ENCODE measurements around the gene TCP11X2.
"Not testable (repeated sequence)": the region's sequence is repeated elsewhere in the genome, so short reads cannot be mapped to it uniquely, and the experiment has no call there.

The TCP11X2 gene

DNA sequence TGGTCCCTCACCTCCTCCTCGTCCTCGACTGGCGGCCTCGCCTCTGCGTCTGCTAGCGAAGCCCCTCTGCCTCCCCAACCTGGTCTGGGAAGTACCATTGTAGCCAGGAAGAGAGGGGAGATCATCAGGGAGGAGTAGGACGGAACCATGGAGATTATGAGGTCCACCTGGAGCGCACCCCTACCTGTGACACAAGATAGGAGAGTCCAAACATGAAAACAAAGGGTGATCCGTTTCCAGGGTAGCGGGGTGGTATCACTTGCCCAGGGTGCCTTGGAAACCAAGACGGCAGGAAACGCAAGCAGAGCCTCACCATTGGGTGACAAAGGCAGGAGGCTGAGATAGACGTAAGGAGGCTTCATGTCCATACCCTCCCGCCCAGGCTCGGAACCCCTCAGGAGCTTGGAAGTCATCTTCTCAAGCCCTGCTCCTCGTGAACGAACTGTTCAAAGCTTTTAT is at the start of gene TCP11X2:
Gene TCP11X2, minus strand, starts transcription at position 51 of the 459 bp plus-strand sequence.
- DNase-seq (ENCODE audit: low read depth) = not testable (repeated sequence)

GRCh38 chrX:102517326-102517725 is 45.7 kb upstream of the TCP11X2 start:
- DNase-seq (ENCODE audit: low read depth) = no peak

- peak; percentile 34 for DNase-seq (ENCODE audit: low read depth)
These were observed 44.6 kb upstream of the TCP11X2 start, which contains the start of gene TMSB15A for GRCh38 chrX:102515975-102516941. TSS of gene TMSB15A (minus strand) at chrX:102516739.

DNA sequence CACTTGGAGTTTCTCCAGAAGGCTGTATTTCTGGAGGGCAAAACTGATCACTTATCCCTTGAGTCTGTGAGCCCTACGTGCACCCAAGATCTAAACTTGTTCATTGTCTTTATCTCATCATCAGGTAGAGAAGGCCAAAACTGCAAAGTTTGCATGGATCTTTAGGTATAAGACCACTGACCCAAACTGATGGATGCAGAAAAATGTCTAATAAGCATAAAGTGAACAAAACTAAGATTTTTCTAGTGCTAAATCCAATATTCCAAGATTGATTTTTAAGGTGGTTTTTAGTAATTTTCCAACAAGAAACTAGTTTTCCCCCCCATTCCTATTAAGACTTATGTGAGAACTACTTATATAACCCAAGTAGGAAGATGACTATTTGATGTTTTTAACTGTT is 42.9 kb upstream of the TCP11X2 start:
- DNase-seq (ENCODE audit: low read depth) = no peak

- DNase-seq (ENCODE audit: low read depth) = no peak
These were observed 27.1 kb upstream of the TCP11X2 start for GRCh38 chrX:102498732-102499131.

- DNase-seq (ENCODE audit: low read depth) = no peak
These were observed 20.2 kb upstream of the TCP11X2 start for GRCh38 chrX:102491766-102492165.

DNA sequence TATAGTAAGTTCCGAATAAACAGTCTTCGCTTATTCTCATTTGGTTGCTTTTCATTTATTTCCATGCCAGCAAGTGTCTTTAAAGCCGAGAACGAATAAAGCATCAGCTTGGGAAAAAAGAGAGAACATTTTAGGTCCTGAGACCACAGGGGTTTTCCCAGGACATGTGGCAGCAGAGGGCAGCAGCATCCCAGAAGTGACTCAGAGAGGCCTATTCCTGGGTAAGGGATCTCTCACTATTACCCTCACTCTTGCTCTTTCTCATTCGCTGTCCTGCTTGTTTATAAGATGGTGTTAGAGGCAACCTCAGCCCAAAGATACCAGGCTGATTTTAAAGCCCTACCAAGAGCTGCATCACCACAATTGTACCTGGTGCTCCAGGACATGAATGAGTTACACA is 7.2 kb upstream of the TCP11X2 start:
- not testable (repeated sequence) for DNase-seq (ENCODE audit: low read depth)

DNA sequence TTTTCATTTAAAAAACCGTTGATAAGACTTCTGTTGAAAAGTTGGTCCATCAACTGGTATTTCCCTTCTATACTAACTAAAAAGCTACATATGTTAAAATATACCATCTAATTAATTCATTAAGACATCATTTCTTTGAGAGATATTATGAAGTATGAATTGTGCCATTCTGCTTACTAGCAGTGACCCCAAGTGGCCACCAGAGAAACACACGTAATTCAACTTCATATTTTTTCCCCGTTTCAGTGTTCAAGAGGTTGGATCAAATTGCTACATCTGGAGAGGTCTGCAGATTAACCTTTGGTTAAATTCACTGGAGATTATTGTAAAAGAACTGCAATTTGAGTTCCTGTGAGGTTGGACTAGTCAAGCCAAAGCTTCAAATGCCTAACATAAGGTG is 1.4 kb downstream of the TCP11X2 start:
- DNase-seq (ENCODE audit: low read depth) = not testable (repeated sequence)

GRCh38 chrX:102458615-102459014 is 13.0 kb downstream of the TCP11X2 start:
- not testable (repeated sequence) for DNase-seq (ENCODE audit: low read depth)

DNA sequence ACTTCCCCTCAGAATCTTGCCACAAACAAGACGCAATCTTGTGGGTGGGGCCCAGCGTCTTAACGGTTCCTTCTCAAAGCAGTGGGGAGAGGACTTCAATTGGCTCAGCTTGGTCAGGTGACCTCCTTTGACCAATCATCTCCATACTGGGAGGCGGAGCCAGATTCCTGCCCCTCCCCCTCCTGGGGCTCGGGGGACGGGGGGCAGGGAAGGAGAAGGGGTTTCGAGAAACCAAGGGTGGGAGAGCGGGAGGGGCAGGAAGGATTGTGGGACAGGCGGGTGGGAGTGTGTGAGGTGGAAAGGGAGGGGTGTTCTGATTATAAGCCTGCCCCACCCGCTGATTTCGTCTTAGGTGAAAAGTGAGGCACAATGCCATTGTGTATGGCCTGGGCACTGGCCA is 31.7 kb downstream of the TCP11X2 start, which contains the start of gene NXF2B:
Gene NXF2B, minus strand, starts transcription at position 101 of the 400 bp plus-strand sequence. CDS start 59,972 bp downstream, outside the sequence.
- DNase-seq (ENCODE audit: low read depth) = not testable (repeated sequence)

DNA sequence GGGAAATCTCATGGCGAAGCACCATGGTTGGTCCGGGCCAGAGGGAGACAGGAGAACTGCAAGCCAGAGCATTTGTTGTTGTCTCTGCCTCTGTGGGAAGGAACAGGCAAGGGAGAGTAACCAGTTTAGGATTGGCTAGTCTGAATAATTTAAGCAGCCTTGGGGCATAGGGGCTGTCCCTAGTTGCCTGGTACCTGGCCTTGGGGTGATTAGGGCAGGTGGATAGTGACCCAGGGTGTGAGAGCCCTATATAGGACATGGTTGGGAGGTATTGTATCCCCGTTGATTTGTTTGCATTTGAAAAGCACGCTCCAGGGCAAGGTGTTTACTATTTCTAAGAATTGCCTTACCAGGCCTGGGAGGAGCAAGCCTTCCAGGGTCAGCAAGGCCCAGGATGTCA is 57.1 kb downstream of the TCP11X2 start:
- not testable (repeated sequence) for DNase-seq (ENCODE audit: low read depth)

Measured in activated T-cell treated with anti-CD3 and anti-CD28 coated beads for 24 hours (primary cell).